ENCODE results near the gene RNF212B.
A peak's percentile ranks its signal among the peaks of the same experiment; 100 is the strongest.

Gene RNF212B

DNA sequence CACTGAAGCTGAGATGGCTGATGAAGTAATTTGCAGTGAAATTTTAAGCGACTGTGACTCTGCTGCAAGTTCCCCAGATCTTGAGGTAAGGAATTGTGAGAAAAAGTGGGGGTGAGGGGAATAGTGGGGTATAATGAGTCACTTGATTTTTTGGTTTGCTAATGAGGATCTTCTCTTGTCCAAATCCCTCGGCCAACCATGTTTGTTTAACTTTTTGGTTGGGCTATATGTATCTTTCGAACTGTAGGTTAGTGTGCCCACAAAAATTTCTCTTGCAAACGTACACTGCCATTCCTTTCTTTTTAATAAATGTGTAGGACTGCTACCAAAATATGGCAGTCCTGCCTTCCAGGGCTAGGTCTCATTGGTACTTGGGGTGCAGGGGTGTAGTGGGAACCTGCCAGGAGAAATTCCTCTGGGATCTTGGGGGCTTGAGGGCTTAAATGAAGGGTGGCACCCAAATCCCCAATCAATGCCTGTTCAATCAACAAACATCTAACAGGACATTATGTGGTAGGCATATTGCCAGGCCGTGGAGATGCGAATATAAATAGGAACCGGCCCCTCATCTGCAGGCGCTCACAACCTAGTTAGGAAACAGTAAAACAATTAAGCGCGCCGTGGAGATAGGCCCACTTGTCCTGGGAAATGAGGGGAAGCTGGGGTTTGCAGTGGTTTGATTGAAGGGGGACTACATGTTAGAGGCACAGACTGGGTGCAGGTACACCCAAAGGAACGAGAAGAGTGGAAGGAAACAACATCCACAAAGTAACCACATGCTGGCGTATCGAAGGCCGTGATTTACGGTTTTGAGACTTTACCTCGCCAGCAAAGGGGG, 82.2 kb downstream of the RNF212B start:
- peak overlapping the region; percentile 60 for H3K4me3 ChIP-seq (ENCODE audit: low read depth, low read length)

DNA sequence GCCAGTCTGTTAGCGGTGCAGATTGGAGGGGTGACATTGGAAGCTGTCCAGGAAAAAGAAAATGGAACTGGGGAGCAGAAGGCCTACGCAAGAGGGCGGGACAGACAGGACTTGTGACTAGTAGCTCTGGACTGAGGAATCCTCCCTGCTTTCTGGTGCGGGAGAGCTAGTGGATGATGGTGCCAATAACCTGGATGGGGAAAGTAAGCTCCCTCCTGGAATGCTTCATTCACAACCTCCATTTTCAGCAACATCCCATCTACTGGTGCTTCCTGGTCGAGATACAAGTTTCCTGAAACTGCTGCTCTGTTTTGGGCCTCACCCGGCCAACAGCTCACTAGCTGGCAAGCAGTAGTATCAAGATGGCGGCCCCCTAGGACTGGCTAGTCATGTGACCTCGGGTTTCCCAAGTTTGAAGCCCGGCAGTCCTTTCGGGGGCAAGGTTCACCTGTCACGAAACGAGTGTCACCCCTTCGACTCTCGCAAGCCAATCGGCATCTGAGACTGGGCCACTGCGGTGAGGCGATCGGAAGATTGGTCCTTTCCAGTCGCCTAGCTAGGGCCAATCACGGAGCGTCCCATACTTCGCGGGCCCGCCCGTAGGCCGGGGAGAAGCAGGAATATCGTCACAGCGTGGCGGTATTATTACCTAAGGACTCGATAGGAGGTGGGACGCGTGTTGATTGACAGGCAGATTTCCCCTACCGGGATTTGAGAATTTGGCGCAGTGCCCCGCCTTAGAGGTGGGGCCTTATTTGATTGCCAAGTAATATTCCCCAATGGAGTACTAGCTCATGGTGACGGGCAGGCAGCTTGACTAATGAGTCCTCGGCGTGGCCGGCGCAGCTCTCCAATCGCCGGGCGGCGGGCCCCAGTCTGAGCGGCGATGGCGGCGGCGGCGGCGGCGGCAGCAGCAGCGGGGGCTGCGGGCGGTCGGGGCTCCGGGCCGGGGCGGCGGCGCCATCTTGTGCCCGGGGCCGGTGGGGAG, 83.1 kb downstream of the RNF212B start, which contains the start of gene PABPN1:
Gene PABPN1 (plus strand): TSS at position 874 of the 988 bp plus-strand sequence. CDS start 13 bp downstream, at position 887.
- peak within 1 kb of the TSS; percentile 98 for H3K4me3 ChIP-seq (ENCODE audit: low read depth, low read length)

DNA sequence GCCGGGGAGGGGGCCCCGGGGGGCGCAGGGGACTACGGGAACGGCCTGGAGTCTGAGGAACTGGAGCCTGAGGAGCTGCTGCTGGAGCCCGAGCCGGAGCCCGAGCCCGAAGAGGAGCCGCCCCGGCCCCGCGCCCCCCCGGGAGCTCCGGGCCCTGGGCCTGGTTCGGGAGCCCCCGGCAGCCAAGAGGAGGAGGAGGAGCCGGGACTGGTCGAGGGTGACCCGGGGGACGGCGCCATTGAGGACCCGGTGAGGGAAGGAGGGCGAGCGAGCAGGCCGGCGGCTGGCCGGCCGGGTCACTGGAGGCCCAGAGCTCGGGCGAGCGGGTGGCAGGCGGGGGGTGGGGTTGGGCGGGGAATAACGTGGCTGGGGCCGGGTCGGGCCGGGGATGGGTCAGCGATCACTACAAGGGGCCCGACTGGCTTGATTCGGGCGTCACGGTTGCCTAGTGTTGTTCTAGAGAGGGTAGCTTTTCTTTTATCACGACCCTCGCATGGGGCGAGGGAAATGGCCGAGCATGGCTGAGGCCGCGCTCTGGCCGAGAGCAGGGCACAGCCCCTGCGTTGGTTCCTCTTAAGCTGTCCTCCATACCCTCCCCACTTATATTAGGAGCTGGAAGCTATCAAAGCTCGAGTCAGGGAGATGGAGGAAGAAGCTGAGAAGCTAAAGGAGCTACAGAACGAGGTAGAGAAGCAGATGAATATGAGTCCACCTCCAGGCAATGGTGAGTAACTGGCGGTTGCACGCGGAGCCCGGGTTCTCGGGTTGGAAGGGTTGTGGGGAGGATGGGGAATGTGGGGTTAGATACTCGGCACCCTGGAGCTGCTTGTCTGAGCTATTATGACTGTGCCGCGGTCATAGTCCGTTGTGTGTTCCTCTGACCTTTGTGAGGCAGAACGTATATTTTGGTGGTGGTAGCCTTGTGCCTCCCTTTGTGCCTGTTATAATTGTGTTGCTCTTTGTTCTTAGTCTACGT, 84.1 kb downstream of the RNF212B start:
- H3K4me3 ChIP-seq (ENCODE audit: low read depth, low read length): peak overlapping the region; percentile 98

All from iPS-11a (cell line).